ENCODE data around the gene CACNA1D.

GRCh38 chr3:53805463-53806159 is 311.2 kb downstream of the CACNA1D start:
- TF ChIP-seq CTCF (IDR thresholded peaks at IDR 0.05) (no peak), POLR2A (IDR thresholded peaks at IDR 0.05) (no peak), POLR2AphosphoS5 (IDR thresholded peaks at IDR 0.05) (no peak)
